GM12878 (cell line): ENCODE measurements around the gene ERMARD.

Experiments used
- MYC ChIP-seq: IDR thresholded peaks from 2 replicates; pipeline ENCODE4 v1.6.1; 2011; ENCODE audit warnings: mild to moderate bottlenecking, low read length, moderate library complexity, inconsistent platforms; ENCODE audit not compliant: insufficient read depth, insufficient replicate concordance, insufficient read length, severe bottlenecking
- POLR2A ChIP-seq: IDR thresholded peaks from 2 replicates; pipeline ENCODE4 v1.6.1; 2011; ENCODE audit warnings: low read depth, mild to moderate bottlenecking, low read length
- RAD21 ChIP-seq: IDR thresholded peaks from 2 replicates; pipeline ENCODE4 v1.6.1; 2011; ENCODE audit warnings: mild to moderate bottlenecking, low read depth, low read length, moderate library complexity; ENCODE audit not compliant: insufficient read depth
- RCOR1 ChIP-seq: conservative IDR thresholded peaks from 2 replicates; pipeline ENCODE4 v1.6.1; 2012; ENCODE audit warnings: low read depth, low read length, improper control_type of control experiment
- SMAD1 ChIP-seq: fragments of 450-650 bp; IDR thresholded peaks from 2 replicates; pipeline ENCODE4 v1.6.1; 2018; ENCODE audit warnings: mild to moderate bottlenecking, low read depth; ENCODE audit not compliant: partially characterized antibody
- TF ChIP-seq, protein P1 (sequence below), 3 experiments: IDR thresholded peaks in 2 of 3; conservative IDR thresholded peaks in 1 of 3; 2 replicates each; pipeline ENCODE4 v1.5.1; 2011; ENCODE audit warnings: low read depth in 3 of 3, low read length in 3 of 3, mild to moderate bottlenecking in 3 of 3, control low read depth in 2 of 3, moderate library complexity in 2 of 3, inconsistent platforms in 1 of 3, mixed read lengths in 1 of 3; ENCODE audit not compliant: control insufficient read depth in 2 of 3, insufficient read depth in 1 of 3; ENCODE audit errors: extremely low read depth in 1 of 3

GRCh38 chr6:169813969-169814368, 62.5 kb downstream of the ERMARD start:
- TF ChIP-seq SMAD1: no peak
- TF ChIP-seq RAD21: no peak
- no peak for TF ChIP-seq RCOR1
- no peak for TF ChIP-seq POLR2A
- no peak for TF ChIP-seq MYC
- TF ChIP-seq, protein P1, sequence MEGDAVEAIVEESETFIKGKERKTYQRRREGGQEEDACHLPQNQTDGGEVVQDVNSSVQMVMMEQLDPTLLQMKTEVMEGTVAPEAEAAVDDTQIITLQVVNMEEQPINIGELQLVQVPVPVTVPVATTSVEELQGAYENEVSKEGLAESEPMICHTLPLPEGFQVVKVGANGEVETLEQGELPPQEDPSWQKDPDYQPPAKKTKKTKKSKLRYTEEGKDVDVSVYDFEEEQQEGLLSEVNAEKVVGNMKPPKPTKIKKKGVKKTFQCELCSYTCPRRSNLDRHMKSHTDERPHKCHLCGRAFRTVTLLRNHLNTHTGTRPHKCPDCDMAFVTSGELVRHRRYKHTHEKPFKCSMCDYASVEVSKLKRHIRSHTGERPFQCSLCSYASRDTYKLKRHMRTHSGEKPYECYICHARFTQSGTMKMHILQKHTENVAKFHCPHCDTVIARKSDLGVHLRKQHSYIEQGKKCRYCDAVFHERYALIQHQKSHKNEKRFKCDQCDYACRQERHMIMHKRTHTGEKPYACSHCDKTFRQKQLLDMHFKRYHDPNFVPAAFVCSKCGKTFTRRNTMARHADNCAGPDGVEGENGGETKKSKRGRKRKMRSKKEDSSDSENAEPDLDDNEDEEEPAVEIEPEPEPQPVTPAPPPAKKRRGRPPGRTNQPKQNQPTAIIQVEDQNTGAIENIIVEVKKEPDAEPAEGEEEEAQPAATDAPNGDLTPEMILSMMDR (IDR thresholded peaks at IDR 0.05 in 2 of 3, conservative IDR thresholded peaks at IDR 0.05 in 1 of 3; ENCODE audit: control insufficient read depth in 2 of 3, extremely low read depth in 1 of 3, insufficient read depth in 1 of 3, low read depth in 3 of 3, low read length in 3 of 3): no peak
